Dedifferentiated amniotic fluid mesenchymal stem cell (primary cell): ENCODE measurements around the gene THEMIS.
"Not testable (repeated sequence)": the region's sequence is repeated elsewhere in the genome, so short reads cannot be mapped to it uniquely, and the experiment has no call there.

Source experiments
- DNase-seq: peaks from one replicate; pipeline ENCODE4 v3.0.0-alpha.2; 2016; ENCODE audit errors: extremely low spot score

Gene THEMIS

GRCh38 chr6:127794405-127794804, 106.5 kb downstream of the THEMIS start:
- no peak for DNase-seq

- DNase-seq = no peak
These were observed 107.5 kb downstream of the THEMIS start for GRCh38 chr6:127793396-127793795.

GRCh38 chr6:127792616-127793015, 108.2 kb downstream of the THEMIS start:
- no peak for DNase-seq

- DNase-seq = no peak
These were observed 108.9 kb downstream of the THEMIS start for GRCh38 chr6:127791779-127792528.

- DNase-seq = no peak
These were observed 110.3 kb downstream of the THEMIS start for GRCh38 chr6:127790571-127790970.

- peak; percentile 59 for DNase-seq
These were observed 114.7 kb downstream of the THEMIS start for GRCh38 chr6:127786109-127786508.

GRCh38 chr6:127784468-127784867, 116.4 kb downstream of the THEMIS start:
- DNase-seq = no peak

GRCh38 chr6:127781636-127782272, 119.1 kb downstream of the THEMIS start:
- not testable (repeated sequence) for DNase-seq

- no peak for DNase-seq
These were observed 124.5 kb downstream of the THEMIS start for GRCh38 chr6:127776320-127776719.

- peak; percentile 64 for DNase-seq
These were observed 125.5 kb downstream of the THEMIS start for GRCh38 chr6:127775371-127775770.

- DNase-seq = no peak
These were observed 132.1 kb downstream of the THEMIS start for GRCh38 chr6:127768745-127769144.

- DNase-seq = no peak
These were observed 132.6 kb downstream of the THEMIS start for GRCh38 chr6:127768223-127768622.

GRCh38 chr6:127765949-127766348, 134.9 kb downstream of the THEMIS start:
- DNase-seq = no peak

GRCh38 chr6:127762284-127762683, 138.6 kb downstream of the THEMIS start:
- DNase-seq = no peak

GRCh38 chr6:127761084-127761483, 139.8 kb downstream of the THEMIS start:
- DNase-seq = no peak

- DNase-seq = no peak
These were observed 151.8 kb downstream of the THEMIS start for GRCh38 chr6:127749095-127749494.

- DNase-seq = no peak
These were observed 152.6 kb downstream of the THEMIS start for GRCh38 chr6:127748290-127748689.

- DNase-seq = no peak
These were observed 162.4 kb downstream of the THEMIS start for GRCh38 chr6:127738423-127738822.

- no peak for DNase-seq
These were observed 163.1 kb downstream of the THEMIS start for GRCh38 chr6:127737768-127738167.

- peak; percentile 85 for DNase-seq
These were observed 163.8 kb downstream of the THEMIS start for GRCh38 chr6:127737009-127737486.

- DNase-seq = no peak
These were observed 167.9 kb downstream of the THEMIS start for GRCh38 chr6:127732927-127733326.

GRCh38 chr6:127727260-127727953, 173.5 kb downstream of the THEMIS start:
- DNase-seq = no peak

- DNase-seq = no peak
These were observed 175.0 kb downstream of the THEMIS start for GRCh38 chr6:127725821-127726220.
